K562 treated with DMSO at 1 percent for 48 hours (cell line): ENCODE results near the gene SALL1. TPM values are rescaled to one million over a fixed set of nuclear protein-coding genes. Genes with fewer than 3 reads are reported as not detected.

ENCODE experiments used
- total RNA-seq: library from RNA; unstranded; fragments of 300-600 nt; gene quantifications from 2 replicates; pipeline ENCODE4 v1.2.3, GENCODE V29; 2022; ENCODE audit warnings: low replicate concordance; ENCODE audit errors: extremely low read depth

SALL1 gene
- total RNA-seq: not detected in 2 replicates

GRCh38 chr16:51150888-51151320 is at the start of gene SALL1:
TSS of gene SALL1 (minus strand) at chr16:51151270. CDS start at chr16:51151241, 29 bp downstream.

